GM18507 (cell line): Measurements from ENCODE around the gene EIF4E1B.

Experiments
- DNase-seq: peaks from one replicate; pipeline ENCODE4 v3.0.0; 2011; ENCODE audit warnings: low read depth; ENCODE audit not compliant: insufficient read length; ENCODE audit errors: extremely low spot score
- FAIRE-seq: peaks from 2 replicates; lab custom pipeline; 2011; peaks lifted over from hg19 to GRCh38; lab: Jason Lieb, UNC

Gene EIF4E1B

GRCh38 chr5:176601901-176602482, 28.5 kb upstream of the EIF4E1B start:
- DNase-seq (no peak), FAIRE-seq (no peak)

GRCh38 chr5:176603091-176603490, 27.4 kb upstream of the EIF4E1B start:
- no peak for DNase-seq

GRCh38 chr5:176606032-176606431, 24.4 kb upstream of the EIF4E1B start:
- DNase-seq (no peak), FAIRE-seq (no peak)

More at GRCh38 chr5:176603091-176603490, 27.4 kb upstream of the EIF4E1B start:
- no peak for FAIRE-seq

GRCh38 chr5:176606875-176607274, 23.6 kb upstream of the EIF4E1B start:
- no peak for FAIRE-seq
- no peak for DNase-seq

GRCh38 chr5:176608142-176608705, 22.3 kb upstream of the EIF4E1B start:
- FAIRE-seq: no peak

GRCh38 chr5:176608937-176609723, 21.3 kb upstream of the EIF4E1B start:
- DNase-seq (no peak), FAIRE-seq (no peak)

More at GRCh38 chr5:176608142-176608705, 22.3 kb upstream of the EIF4E1B start:
- DNase-seq: no peak

GRCh38 chr5:176609724-176610434, 20.6 kb upstream of the EIF4E1B start, which contains the start of gene GPRIN1:
TSS of gene GPRIN1 (minus strand) at chr5:176610156. CDS start at chr5:176599834, 10,322 bp downstream.
- DNase-seq (peak; percentile 89), FAIRE-seq (peak; percentile 29)

- FAIRE-seq (no peak), DNase-seq (no peak)
Observed at GRCh38 chr5:176610435-176610773, 20.1 kb upstream of the EIF4E1B start.

GRCh38 chr5:176611435-176611834, 19.0 kb upstream of the EIF4E1B start:
- DNase-seq (no peak), FAIRE-seq (no peak)

GRCh38 chr5:176612008-176612407, 18.5 kb upstream of the EIF4E1B start:
- DNase-seq: no peak

GRCh38 chr5:176612855-176613254, 17.6 kb upstream of the EIF4E1B start:
- FAIRE-seq (no peak), DNase-seq (no peak)

More at GRCh38 chr5:176612008-176612407, 18.5 kb upstream of the EIF4E1B start:
- no peak for FAIRE-seq

- no peak for DNase-seq
- no peak for FAIRE-seq
Observed at GRCh38 chr5:176614805-176615478, 15.5 kb upstream of the EIF4E1B start.

- no peak for FAIRE-seq
- DNase-seq: no peak
Observed at GRCh38 chr5:176616511-176616910, 14.0 kb upstream of the EIF4E1B start.

- FAIRE-seq (no peak), DNase-seq (no peak)
Observed at GRCh38 chr5:176618783-176619182, 11.7 kb upstream of the EIF4E1B start.

GRCh38 chr5:176619203-176619568, 11.3 kb upstream of the EIF4E1B start:
- DNase-seq: peak; percentile 70
- peak; percentile 46 for FAIRE-seq

- DNase-seq: no peak
- FAIRE-seq: no peak
Observed at GRCh38 chr5:176619569-176620332, 10.7 kb upstream of the EIF4E1B start.

GRCh38 chr5:176620333-176620981, 10.0 kb upstream of the EIF4E1B start:
- DNase-seq (no peak), FAIRE-seq (no peak)

GRCh38 chr5:176621661-176622079, 8.8 kb upstream of the EIF4E1B start:
- DNase-seq: no peak

More at GRCh38 chr5:176621661-176622079, 8.8 kb upstream of the EIF4E1B start:
- no peak for FAIRE-seq
